GM21723 (cell line): ENCODE results near the gene TRIP12.
"Not testable (repeated sequence)": the region's sequence is repeated elsewhere in the genome, so short reads cannot be mapped to it uniquely, and the experiment has no call there.

Experiments
- ATAC-seq: cut with Tn5 transposase; IDR thresholded peaks from one replicate; pipeline ENCODE4 v1.9.1; 2021; ENCODE audit warnings: mild to moderate bottlenecking, moderate library complexity; ENCODE audit not compliant: unreplicated experiment

TRIP12 gene

GRCh38 chr2:229921892-229922448 lies at the start of gene TRIP12:
TRIP12 (minus strand) TSS chr2:229922009; CDS start chr2:229880079, 41,930 bp downstream.
- peak; percentile 76 for ATAC-seq

GRCh38 chr2:229971298-229971790 lies 49.5 kb upstream of the TRIP12 start:
- no peak for ATAC-seq

- no peak for ATAC-seq
Measured at GRCh38 chr2:229970406-229970805, 48.6 kb upstream of the TRIP12 start.

GRCh38 chr2:229969921-229970320 lies 48.1 kb upstream of the TRIP12 start:
- no peak for ATAC-seq

GRCh38 chr2:229963596-229963995 lies 41.8 kb upstream of the TRIP12 start:
- not testable (repeated sequence) for ATAC-seq

GRCh38 chr2:229956491-229956890 lies 34.7 kb upstream of the TRIP12 start:
- ATAC-seq, result no peak

- no peak for ATAC-seq
Measured at GRCh38 chr2:229955663-229956062, 33.9 kb upstream of the TRIP12 start.

GRCh38 chr2:229952256-229952835 lies 30.5 kb upstream of the TRIP12 start:
- no peak for ATAC-seq

- no peak for ATAC-seq
Measured at GRCh38 chr2:229947544-229947943, 25.7 kb upstream of the TRIP12 start.

GRCh38 chr2:229945975-229946374 lies 24.2 kb upstream of the TRIP12 start:
- no peak for ATAC-seq

GRCh38 chr2:229943770-229944449 lies 22.1 kb upstream of the TRIP12 start:
- no peak for ATAC-seq

GRCh38 chr2:229943171-229943570 lies 21.4 kb upstream of the TRIP12 start:
- ATAC-seq, result no peak

GRCh38 chr2:229942671-229943070 lies 20.9 kb upstream of the TRIP12 start:
- no peak for ATAC-seq

GRCh38 chr2:229937537-229937936 lies 15.7 kb upstream of the TRIP12 start:
- no peak for ATAC-seq

- no peak for ATAC-seq
Measured at GRCh38 chr2:229931241-229931640, 9.4 kb upstream of the TRIP12 start.

- no peak for ATAC-seq
Measured at GRCh38 chr2:229930656-229931055, 8.8 kb upstream of the TRIP12 start.

GRCh38 chr2:229927817-229928321 lies 6.1 kb upstream of the TRIP12 start:
- no peak for ATAC-seq

- no peak for ATAC-seq
Measured at GRCh38 chr2:229925201-229925600, 3.4 kb upstream of the TRIP12 start.

- not testable (repeated sequence) for ATAC-seq
Measured at GRCh38 chr2:229924541-229924940, 2.7 kb upstream of the TRIP12 start.

- ATAC-seq, result peak; percentile 75
Measured at GRCh38 chr2:229922449-229923386, 909 bp upstream of the TRIP12 start, which contains the start of gene FBXO36. FBXO36 (plus strand) TSS chr2:229922503; CDS start chr2:229922514, 11 bp downstream.
